Ishikawa (cell line): ENCODE results near the gene LSMEM2.

Source experiments
- CEBPB ChIP-seq: IDR thresholded peaks from 2 replicates; pipeline ENCODE4 v1.6.1; 2012
- EGR1 ChIP-seq: IDR thresholded peaks from 2 replicates; pipeline ENCODE4 v1.6.1; 2012
- EP300 ChIP-seq: IDR thresholded peaks from 2 replicates; pipeline ENCODE4 v1.6.1; 2012; ENCODE audit warnings: borderline replicate concordance
- FOXM1 ChIP-seq: IDR thresholded peaks from 2 replicates; pipeline ENCODE4 v1.6.1; 2012; ENCODE audit warnings: low read depth, borderline replicate concordance
- NFIC ChIP-seq: IDR thresholded peaks from 2 replicates; pipeline ENCODE4 v1.6.1; 2012
- RAD21 ChIP-seq: IDR thresholded peaks from 2 replicates; pipeline ENCODE4 v1.6.1; 2012; ENCODE audit warnings: low read depth
- TAF1 ChIP-seq: IDR thresholded peaks from 2 replicates; pipeline ENCODE4 v1.6.1; 2012; ENCODE audit warnings: low read depth, mild to moderate bottlenecking
- TCF12 ChIP-seq: IDR thresholded peaks from 2 replicates; pipeline ENCODE4 v1.6.1; 2012; ENCODE audit warnings: low read depth
- TEAD4 ChIP-seq: IDR thresholded peaks from 2 replicates; pipeline ENCODE4 v1.6.1; 2012
- USF1 ChIP-seq: IDR thresholded peaks from 2 replicates; pipeline ENCODE4 v1.6.1; 2012
- YY1 ChIP-seq: IDR thresholded peaks from 2 replicates; pipeline ENCODE4 v1.6.1; 2012; ENCODE audit warnings: low read depth
- TF ChIP-seq, protein P1 (sequence below): IDR thresholded peaks from 2 replicates; pipeline ENCODE4 v1.6.1; 2012
- TF ChIP-seq, protein P2 (sequence below): IDR thresholded peaks from 2 replicates; pipeline ENCODE4 v1.6.1; 2012; ENCODE audit warnings: low read depth, mild to moderate bottlenecking

DNA sequence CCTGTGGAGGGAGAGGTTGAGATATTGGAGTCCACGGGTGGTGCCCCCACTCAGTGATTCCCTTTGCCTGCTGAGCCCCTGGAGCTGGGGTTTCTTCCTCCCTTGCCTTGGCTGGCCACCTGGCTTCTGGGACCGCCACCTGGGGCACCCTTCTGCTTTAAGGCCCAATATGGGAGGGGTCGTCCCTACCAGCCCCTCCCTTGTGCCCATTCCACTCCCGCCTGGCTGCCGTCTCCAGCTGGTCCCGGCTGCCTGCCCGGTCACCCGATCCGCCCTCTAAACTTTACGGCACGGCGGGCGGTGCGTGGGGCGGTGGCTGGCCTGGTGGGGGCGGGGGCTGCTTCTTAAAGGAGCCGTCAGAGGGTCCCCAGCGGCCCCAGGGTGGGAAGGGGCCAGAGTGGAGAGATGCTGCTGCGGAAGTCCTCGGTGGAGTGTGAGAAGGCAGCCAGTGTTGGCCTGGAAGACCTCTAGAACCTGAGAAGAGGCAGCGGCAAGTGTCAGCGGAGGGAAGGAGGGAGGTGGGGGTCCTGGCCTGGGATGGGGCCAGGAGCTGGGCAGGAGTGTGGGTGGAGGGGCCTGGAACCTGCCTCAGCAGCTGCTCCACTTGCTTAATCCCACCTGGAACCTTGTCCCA lies 11.5 kb upstream of the LSMEM2 start:
- TF ChIP-seq TAF1 (peak; percentile 33; the same call in 1 of the 2 replicates), EP300 (peak; percentile 72), EGR1 (peak; percentile 55), FOXM1 (peak; percentile 20), YY1 (0 out of 2 replicates have a peak, but pooled peaks have one; percentile 24), CEBPB (no peak), RAD21 (no peak), NFIC (peak; percentile 70), TCF12 (peak; percentile 87), USF1 (no peak), TEAD4 (peak; percentile 69)
- TF ChIP-seq, protein P1, sequence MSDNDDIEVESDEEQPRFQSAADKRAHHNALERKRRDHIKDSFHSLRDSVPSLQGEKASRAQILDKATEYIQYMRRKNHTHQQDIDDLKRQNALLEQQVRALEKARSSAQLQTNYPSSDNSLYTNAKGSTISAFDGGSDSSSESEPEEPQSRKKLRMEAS = peak; percentile 63
- TF ChIP-seq, protein P2, sequence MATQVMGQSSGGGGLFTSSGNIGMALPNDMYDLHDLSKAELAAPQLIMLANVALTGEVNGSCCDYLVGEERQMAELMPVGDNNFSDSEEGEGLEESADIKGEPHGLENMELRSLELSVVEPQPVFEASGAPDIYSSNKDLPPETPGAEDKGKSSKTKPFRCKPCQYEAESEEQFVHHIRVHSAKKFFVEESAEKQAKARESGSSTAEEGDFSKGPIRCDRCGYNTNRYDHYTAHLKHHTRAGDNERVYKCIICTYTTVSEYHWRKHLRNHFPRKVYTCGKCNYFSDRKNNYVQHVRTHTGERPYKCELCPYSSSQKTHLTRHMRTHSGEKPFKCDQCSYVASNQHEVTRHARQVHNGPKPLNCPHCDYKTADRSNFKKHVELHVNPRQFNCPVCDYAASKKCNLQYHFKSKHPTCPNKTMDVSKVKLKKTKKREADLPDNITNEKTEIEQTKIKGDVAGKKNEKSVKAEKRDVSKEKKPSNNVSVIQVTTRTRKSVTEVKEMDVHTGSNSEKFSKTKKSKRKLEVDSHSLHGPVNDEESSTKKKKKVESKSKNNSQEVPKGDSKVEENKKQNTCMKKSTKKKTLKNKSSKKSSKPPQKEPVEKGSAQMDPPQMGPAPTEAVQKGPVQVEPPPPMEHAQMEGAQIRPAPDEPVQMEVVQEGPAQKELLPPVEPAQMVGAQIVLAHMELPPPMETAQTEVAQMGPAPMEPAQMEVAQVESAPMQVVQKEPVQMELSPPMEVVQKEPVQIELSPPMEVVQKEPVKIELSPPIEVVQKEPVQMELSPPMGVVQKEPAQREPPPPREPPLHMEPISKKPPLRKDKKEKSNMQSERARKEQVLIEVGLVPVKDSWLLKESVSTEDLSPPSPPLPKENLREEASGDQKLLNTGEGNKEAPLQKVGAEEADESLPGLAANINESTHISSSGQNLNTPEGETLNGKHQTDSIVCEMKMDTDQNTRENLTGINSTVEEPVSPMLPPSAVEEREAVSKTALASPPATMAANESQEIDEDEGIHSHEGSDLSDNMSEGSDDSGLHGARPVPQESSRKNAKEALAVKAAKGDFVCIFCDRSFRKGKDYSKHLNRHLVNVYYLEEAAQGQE = no peak
